ENCODE data around the gene LTBP2.

LTBP2 gene

DNA sequence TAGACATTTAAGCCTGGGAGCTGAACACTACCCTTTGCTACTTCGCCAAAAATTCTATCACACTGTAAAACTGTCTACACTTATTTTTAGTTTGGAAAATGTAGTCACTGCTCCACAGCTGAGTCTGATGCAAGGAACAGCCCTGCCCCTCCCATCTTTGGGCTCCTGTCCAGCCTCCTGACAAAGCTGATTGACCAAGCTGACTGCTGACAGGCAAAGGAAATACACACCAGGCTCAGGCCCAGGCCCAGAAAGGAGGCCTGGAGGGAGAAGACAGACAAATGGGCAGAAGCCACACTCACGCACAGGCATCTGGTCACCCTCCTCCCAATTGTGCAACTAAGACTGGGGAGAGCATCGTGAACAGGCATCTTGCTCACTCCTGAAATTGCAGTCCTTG, 63.2 kb downstream of the LTBP2 start:
- no peaks in the 10 kb centered on the region for H3K79me2 ChIP-seq (ENCODE audit: control insufficient read depth, low read length)
- no peaks in the 10 kb centered on the region for H3K9me2 ChIP-seq (replicated peaks; ENCODE audit: control insufficient read depth, low read length)
- H3K4me2 ChIP-seq (ENCODE audit: low read length), result no peak overlapping the region
- H3F3A ChIP-seq (ENCODE audit: control insufficient read depth, insufficient read depth), result no peaks in the 10 kb centered on the region
- TF ChIP-seq, protein P1, sequence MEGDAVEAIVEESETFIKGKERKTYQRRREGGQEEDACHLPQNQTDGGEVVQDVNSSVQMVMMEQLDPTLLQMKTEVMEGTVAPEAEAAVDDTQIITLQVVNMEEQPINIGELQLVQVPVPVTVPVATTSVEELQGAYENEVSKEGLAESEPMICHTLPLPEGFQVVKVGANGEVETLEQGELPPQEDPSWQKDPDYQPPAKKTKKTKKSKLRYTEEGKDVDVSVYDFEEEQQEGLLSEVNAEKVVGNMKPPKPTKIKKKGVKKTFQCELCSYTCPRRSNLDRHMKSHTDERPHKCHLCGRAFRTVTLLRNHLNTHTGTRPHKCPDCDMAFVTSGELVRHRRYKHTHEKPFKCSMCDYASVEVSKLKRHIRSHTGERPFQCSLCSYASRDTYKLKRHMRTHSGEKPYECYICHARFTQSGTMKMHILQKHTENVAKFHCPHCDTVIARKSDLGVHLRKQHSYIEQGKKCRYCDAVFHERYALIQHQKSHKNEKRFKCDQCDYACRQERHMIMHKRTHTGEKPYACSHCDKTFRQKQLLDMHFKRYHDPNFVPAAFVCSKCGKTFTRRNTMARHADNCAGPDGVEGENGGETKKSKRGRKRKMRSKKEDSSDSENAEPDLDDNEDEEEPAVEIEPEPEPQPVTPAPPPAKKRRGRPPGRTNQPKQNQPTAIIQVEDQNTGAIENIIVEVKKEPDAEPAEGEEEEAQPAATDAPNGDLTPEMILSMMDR (IDR thresholded peaks at IDR 0.05; ENCODE audit: low read depth, low read length, poor library complexity, severe bottlenecking), result no peak
- TF ChIP-seq EZH2phosphoT487 (IDR thresholded peaks at IDR 0.05; ENCODE audit: borderline replicate concordance, low read length), result no peak
- peaks cover 13% of the 10 kb centered on the region; the same call in 1 of the 2 replicates for H3K27me3 ChIP-seq (ENCODE audit: control insufficient read depth, low read length)
- no peaks in the 10 kb centered on the region for H3K9me3 ChIP-seq (ENCODE audit: control insufficient read depth, insufficient read depth, low read length)
- no peaks in the 10 kb centered on the region for H3K36me3 ChIP-seq (ENCODE audit: control insufficient read depth, low read length)
- H3K4me1 ChIP-seq (ENCODE audit: control insufficient read depth, low read length), result no peaks in the 10 kb centered on the region
- H3K27ac ChIP-seq (ENCODE audit: low read depth, low read length), result no peak overlapping the region
- no peaks in the 10 kb centered on the region for H4K20me1 ChIP-seq (ENCODE audit: control insufficient read depth, insufficient read depth, low read depth, low read length)
- H3K4me3 ChIP-seq (ENCODE audit: low read length), result no peak overlapping the region

DNA sequence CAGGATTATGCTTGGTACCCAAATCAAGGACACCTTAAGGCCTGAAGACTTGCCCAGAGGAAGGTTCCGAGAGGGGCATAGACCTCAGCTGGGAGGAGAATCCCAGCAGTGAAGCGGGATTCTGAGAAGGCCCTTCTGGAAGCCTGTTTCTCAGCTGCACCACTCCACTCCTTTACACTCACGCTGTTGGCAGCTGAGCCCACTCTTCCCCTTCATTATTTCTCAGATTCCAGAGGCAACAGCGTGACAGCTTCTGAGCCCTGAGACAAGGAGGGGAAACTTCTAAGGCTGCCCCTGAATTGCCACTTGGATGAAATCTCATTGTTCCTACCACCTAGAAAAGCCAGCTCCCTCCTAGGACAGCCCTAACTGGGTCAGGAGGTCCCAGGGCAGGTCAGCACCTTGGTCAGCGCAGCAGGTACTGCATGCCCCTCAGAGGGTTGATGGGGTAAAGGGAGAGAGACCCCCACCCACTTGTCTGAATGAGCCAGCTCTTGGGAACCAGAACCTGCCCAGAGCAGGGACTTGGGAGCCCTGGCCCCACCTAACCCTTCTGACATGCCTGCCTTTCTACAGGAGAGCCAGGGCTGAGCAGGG, 64.6 kb downstream of the LTBP2 start:
- H3F3A ChIP-seq (ENCODE audit: control insufficient read depth, insufficient read depth), result no peaks in the 10 kb centered on the region
- peaks cover 11% of the 10 kb centered on the region; the same call in 1 of the 2 replicates for H3K27me3 ChIP-seq (ENCODE audit: control insufficient read depth, low read length)
- H3K9me3 ChIP-seq (ENCODE audit: control insufficient read depth, insufficient read depth, low read length), result no peaks in the 10 kb centered on the region
- H3K79me2 ChIP-seq (ENCODE audit: control insufficient read depth, low read length), result no peaks in the 10 kb centered on the region
- no peak overlapping the region for H3K4me2 ChIP-seq (ENCODE audit: low read length)
- no peaks in the 10 kb centered on the region for H3K4me1 ChIP-seq (ENCODE audit: control insufficient read depth, low read length)
- H4K20me1 ChIP-seq (ENCODE audit: control insufficient read depth, insufficient read depth, low read depth, low read length), result no peaks in the 10 kb centered on the region
- H3K4me3 ChIP-seq (ENCODE audit: low read length), result no peak overlapping the region
- TF ChIP-seq EZH2phosphoT487 (IDR thresholded peaks at IDR 0.05; ENCODE audit: borderline replicate concordance, low read length), result no peak
- TF ChIP-seq, protein P1 (IDR thresholded peaks at IDR 0.05; ENCODE audit: low read depth, low read length, poor library complexity, severe bottlenecking), result no peak
- H3K9me2 ChIP-seq (replicated peaks; ENCODE audit: control insufficient read depth, low read length), result no peaks in the 10 kb centered on the region
- no peaks in the 10 kb centered on the region for H3K36me3 ChIP-seq (ENCODE audit: control insufficient read depth, low read length)
- no peak overlapping the region for H3K27ac ChIP-seq (ENCODE audit: low read depth, low read length)

DNA sequence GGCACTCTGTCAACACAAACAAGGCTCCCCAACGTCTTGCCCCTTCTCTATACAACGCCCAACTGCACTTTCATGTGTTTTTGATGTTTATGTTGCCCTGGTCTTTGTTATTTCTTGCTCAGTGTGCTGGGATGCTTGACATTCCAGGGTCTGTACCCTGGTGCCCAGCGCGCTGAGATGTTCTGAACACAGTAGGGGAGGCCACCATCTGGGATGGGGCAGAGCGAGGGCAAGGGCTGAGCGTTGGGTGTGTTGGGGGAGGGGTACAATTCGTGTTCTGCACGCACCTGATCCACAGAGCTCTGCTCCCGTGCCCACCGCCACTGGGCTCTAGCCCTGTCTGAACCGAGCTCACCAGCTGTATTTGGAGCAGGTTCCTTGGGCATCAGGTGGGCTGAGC, 65.6 kb downstream of the LTBP2 start:
- Histone ChIP-seq H3K4me1 (ENCODE audit: control insufficient read depth, low read length) (no peaks in the 10 kb centered on the region), H3K9me3 (ENCODE audit: control insufficient read depth, insufficient read depth, low read length) (no peaks in the 10 kb centered on the region), H3K36me3 (ENCODE audit: control insufficient read depth, low read length) (no peaks in the 10 kb centered on the region)

More for the DNA sequence above, 65.6 kb downstream of the LTBP2 start:
- Histone ChIP-seq H3K9me2 (replicated peaks; ENCODE audit: control insufficient read depth, low read length) (no peaks in the 10 kb centered on the region), H3K4me3 (ENCODE audit: low read length) (no peak overlapping the region), H3K27me3 (ENCODE audit: control insufficient read depth, low read length) (peaks cover 11% of the 10 kb centered on the region; the same call in 1 of the 2 replicates), H4K20me1 (ENCODE audit: control insufficient read depth, insufficient read depth, low read depth, low read length) (no peaks in the 10 kb centered on the region), H3K27ac (ENCODE audit: low read depth, low read length) (no peak overlapping the region), H3K79me2 (ENCODE audit: control insufficient read depth, low read length) (no peaks in the 10 kb centered on the region), H3F3A (ENCODE audit: control insufficient read depth, insufficient read depth) (no peaks in the 10 kb centered on the region), H3K4me2 (ENCODE audit: low read length) (no peak overlapping the region)
- TF ChIP-seq, protein P1 (IDR thresholded peaks at IDR 0.05; ENCODE audit: low read depth, low read length, poor library complexity, severe bottlenecking), result no peak
- TF ChIP-seq EZH2phosphoT487 (IDR thresholded peaks at IDR 0.05; ENCODE audit: borderline replicate concordance, low read length), result no peak

All from DOHH2 (cell line).